IPS-11a (cell line): Measurements from ENCODE around the gene NACAD.

Experiments
- H3K4me3 ChIP-seq: one replicate; pipeline ENCODE4 v1.5.1; 2013; ENCODE audit warnings: low read depth, low read length, control low read depth

Gene NACAD

DNA sequence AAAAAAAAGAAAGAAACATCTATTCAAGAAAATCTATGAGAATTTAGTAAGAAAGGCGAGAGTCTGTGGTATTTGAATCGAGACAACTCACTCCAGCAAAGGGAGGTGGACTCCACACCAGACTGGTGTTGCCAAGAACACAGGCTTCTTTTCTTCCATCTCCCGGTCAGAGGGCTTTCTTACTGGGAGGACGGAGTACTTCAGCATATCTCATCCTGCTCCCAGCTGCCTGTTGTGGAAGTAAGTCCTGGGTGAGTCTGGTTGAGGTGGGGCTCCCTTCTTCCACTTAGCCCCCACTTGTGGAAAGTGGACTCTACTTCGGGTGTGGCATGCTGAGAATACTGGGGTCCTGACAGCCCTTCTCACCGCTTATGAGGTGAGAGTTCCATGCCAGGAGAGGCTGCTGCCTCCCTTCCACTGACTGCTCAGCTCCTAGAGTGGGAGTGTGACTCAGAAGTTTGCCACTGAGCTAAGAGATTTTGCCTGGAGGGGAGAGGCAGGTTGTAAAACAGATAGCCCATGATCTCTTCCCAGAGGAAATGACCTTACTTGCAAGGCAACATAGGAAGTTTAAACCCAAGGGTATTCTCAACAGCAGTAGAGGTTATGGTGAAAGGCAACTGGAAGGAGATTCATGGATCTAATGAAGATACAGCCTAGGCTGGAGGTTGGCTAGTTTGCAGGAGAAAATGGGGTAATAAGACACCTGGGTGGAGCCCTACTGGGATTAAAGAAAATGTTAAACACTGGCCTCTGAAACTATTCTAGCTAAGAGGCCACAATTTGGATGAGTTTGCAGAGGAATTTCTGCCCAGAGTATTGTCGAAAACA lies 3.5 kb upstream of the NACAD start:
- H3K4me3 ChIP-seq: no peak overlapping the region

DNA sequence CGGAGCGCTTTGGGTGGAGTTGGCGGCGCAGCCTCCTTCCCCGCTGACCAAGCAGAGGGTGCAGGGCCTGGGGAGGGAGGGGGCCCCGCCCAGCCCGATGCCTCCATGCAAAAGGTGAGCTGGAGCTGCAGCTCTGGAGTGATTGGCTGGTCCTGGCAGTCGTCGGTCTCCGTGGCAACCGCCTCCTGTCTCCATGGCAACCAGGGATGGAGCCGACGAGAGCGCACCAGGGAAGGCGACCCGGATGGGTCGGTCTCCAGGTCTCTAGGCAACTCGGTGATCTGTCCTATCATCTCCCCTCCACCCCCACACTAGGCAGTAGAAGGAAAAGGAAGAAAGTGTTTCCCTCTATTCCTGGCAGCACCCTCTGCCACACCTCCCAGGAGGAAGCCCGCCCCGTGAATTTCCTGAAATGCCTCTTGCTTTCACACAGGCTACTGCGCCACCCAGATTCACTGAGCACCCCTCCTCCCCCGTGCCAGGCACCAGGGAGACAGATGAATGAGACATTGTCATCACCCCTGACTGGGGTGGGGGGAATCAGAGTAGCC lies 647 bp upstream of the NACAD start:
- H3K4me3 ChIP-seq: peak overlapping the region; percentile 61

DNA sequence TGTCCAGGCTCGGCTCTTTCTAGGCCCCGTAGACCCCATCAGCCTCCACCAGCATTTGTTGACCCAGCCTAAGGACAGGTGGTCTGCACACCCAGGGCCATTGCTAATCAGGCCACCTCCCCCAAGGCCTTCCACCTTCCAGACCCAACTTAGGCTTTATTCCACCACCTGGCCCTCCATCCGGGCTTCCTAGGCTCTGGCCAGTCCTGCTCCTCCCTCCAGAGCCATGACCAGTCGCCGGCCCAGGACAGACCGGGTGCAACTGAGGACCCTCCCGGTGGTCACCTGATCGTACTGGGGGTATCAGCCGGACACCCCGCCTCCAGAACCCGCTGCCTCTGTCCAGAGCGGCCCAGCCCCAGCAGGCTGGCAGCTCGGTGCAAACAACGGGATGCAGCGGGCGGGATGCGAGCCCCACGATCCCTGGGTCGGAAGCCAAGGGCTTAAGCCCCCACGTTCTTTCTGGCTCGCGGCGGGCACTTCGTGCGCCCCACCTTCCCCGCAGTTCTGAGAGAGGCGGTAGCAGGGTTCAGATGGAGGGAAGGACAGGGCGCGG lies 545 bp downstream of the NACAD start:
- peak overlapping the region; percentile 61 for H3K4me3 ChIP-seq

- no peak overlapping the region for H3K4me3 ChIP-seq
These were observed 1.2 kb downstream of the NACAD start for GRCh38 chr7:45087301-45088145.

DNA sequence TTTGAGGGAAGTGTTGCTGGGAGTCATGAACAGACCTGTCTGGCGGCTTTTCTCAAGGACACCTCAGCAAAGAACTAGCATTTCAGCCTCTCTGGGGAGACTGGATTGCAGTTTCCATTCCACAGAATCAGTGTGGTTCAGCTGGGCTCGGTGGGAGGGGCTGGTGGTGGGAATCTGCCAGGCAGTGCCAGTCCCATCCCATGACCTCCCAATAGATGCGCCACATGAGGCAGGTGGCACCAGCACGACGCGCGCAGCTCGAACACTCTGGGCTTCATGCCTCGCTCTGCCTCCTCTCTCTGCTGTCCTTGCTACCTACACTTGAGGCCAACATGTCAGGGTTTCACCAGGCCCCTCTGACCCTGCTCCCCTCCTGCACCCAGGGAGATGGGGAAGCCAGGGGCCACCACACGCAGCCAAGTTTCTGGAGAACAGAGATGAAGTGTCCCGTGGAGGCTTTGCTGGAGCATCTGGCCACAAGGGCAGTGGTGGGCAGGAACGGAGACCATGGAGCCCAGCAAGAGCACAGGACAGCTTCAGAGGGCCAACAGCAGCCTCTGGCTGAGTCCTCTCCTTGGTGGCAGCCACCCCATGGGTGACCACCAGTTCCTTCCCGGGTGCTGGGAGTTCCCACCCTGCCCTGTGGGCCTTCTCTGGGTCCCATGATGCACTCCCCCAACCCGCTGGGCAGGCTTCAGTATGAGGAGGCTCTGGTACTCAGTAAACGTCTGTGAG lies 2.3 kb downstream of the NACAD start:
- no peak overlapping the region for H3K4me3 ChIP-seq

DNA sequence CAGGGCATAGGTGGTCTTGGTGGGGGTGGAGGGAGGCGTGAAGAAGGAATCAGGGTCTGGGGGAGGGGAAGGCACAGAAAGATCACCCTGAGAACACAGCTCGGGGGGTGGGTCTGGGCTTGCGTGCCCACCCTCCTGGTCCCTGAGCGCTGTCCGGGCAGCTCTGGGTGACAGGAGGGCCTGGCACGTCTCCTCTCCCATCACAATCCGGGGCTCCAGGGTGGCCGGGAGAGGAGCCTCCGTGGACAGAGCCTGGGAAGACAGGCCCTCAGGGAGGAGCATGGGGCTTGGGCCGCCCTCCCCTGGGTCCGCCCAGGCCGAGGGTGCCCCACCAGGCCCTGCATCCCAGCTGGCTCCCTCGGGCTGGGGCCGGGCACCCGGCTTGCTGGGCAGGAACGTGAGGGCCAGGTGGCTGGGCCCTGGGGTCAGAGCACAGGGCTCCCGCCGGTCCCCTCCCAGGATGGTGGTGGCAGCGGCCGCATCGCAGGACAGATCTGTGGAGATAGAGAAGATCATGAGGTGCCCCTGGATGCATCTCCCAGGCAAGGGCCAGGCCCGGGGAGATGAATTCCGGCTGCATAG lies 3.1 kb downstream of the NACAD start:
- H3K4me3 ChIP-seq: no peak overlapping the region

GRCh38 chr7:45084901-45085618 lies 3.7 kb downstream of the NACAD start:
- no peak overlapping the region for H3K4me3 ChIP-seq

DNA sequence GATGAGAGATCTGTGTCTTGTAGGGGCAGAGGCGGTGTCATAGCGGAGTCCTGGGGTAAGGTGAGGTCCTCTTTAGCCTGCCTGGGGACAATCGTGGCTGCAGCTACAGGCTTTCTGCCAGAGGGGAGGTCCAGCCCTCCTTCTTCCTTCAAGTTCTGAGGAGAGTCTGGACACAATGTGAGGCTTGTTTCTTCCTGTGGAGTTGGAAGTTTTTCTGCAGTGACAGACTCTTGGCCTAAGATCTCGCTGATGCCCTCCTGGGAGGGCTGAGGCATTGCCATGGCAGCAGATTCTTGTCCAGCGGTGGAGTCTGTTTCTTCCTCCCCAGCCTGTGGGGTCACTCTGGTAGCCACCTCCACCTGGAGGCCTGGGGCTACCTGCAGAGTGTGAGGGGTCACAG lies 4.4 kb downstream of the NACAD start:
- no peak overlapping the region for H3K4me3 ChIP-seq

GRCh38 chr7:45082831-45083331 lies 5.9 kb downstream of the NACAD start:
- H3K4me3 ChIP-seq: no peak overlapping the region

GRCh38 chr7:45082031-45082830 lies 6.5 kb downstream of the NACAD start:
- no peak overlapping the region for H3K4me3 ChIP-seq

GRCh38 chr7:45081670-45081974 lies 7.1 kb downstream of the NACAD start:
- no peak overlapping the region for H3K4me3 ChIP-seq

DNA sequence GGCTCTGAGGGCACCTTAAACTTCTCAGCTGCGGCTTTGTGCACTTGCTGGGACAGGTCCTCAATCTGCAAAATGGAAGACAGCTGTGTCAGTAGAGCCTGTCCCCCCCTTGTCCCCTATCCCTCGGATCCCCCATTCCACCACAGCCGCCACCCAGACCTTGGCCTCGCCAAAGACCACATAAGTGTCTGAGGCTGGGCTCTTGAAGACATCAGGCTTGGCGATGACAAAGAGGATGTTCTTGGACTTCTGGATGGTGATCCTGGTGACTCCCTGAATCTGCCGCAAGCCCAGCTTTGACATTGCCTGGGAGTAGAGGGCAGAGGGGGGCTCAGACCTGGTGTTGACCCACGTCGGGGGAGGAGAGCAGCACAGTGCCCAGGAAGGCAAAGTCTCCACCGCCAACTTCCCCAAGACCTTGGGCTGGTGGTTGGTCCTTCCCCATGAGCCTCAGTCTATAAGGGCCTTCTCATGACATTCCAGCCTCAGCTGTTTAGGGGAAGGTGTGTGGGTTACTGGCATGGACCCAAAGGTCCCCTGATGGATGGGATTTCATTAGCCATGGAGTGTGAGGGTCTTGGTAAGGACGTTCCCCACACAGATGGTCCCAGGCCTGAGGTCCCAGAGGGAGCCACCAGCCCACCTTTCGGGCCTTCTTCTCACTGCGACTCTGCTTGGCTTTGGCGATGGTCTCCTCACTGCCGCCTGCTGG lies 7.7 kb downstream of the NACAD start:
- H3K4me3 ChIP-seq: no peak overlapping the region

DNA sequence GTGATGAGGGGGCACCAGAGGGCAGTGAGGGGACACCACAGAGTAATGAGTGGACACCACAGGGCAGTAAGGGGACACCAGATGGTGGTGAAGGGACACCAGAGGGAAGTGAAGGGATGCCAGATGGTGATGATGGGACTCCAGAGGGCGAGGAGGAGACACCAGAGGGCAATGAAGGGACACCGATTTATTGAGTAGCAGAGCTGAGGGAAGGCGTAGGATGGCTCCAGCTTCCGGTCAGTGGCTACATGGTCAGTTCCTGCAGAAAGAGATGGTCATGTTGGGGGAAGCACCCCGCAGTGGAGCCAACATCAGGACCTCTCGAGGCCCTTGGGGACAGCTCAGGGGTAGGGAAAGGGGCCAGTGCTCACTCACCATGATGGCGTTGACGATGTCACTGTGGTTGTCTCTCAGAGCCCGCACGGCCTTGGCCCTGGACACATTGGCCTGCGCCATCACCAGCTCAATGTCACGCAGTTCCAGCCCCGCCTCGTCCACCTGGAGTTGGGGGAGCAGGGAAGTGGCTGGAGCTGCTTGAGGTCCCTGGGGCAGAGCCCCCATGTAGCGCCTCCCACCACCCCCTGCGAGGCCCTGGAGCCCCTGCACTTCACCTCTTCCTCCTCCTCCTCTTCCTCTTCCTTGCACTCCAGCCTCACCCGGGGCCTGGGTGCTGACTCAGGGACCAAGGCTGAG lies 8.4 kb downstream of the NACAD start:
- H3K4me3 ChIP-seq: no peak overlapping the region

DNA sequence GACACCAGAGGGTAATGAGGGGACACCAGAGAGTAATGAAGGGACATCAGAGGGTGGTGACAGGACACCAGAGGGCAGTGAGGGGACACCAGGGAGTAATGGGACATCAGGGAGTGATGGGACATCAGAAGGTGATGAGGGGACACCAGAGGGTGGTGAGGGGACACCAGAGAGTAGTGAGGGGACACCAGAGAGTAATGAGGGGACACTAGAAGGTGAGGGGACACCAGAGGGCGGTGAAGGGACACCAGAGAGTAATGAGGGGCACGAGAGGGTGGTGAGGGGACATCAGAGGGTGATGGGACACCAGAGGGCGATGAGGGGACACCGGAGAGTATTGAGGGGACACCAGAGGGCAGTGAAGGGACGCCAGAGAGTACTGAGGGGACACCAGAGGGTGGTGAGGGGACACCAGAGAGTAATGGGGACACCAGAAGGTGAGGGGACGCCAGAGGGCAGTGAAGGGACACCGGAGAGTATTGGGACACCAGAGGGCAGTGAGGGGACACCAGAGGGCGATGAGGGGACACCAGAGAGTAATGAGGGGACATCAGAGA lies 10.6 kb downstream of the NACAD start:
- no peak overlapping the region for H3K4me3 ChIP-seq

DNA sequence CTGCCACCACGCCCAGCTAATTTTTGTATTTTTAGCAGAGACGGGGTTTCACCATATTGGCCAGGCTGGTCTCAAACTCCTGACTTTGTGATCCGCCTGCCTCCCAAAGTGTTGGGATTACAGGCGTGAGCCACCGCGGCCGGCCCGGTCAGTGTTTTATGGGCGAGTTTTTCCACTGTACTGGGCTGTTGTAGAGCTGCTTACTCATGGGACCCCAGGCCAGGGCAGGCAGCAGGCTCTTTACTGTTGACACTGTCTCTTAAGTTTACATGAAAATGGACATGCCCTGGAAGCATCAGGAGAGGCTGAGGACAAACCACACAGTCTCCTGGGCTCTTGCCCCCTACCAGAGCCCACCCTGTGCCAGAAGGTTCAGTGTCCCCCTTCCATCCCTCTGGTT lies 11.2 kb downstream of the NACAD start:
- H3K4me3 ChIP-seq: no peak overlapping the region

DNA sequence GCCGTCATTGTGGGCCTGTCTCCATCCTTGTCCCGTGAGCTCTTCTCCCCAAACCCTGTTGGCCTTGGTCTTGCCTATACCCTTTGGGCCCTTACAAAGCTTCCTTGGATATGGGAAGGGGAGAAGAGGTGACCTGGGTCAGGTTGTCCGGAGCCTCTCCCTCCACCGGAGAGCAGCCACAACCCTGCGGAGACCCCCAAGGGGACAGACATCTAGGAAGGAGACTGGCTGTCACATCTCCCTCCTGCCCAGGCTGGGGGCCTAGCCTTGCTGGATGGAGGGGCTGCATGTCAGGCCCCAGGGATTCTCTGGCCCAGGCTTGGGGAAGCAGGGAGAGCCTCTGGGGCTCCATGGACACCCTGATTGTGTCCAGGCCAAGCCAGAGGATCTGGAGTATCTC lies 11.8 kb downstream of the NACAD start:
- H3K4me3 ChIP-seq: no peak overlapping the region
